GM19468 (cell line): ENCODE results near the gene TXNRD2.
"Not testable (repeated sequence)": the region's sequence is repeated elsewhere in the genome, so short reads cannot be mapped to it uniquely, and the experiment has no call there.

ENCODE experiments used
- ATAC-seq: cut with Tn5 transposase; IDR thresholded peaks from one replicate; pipeline ENCODE4 v1.9.1; 2021; ENCODE audit warnings: mild to moderate bottlenecking, moderate library complexity, moderate number of reproducible peaks; ENCODE audit not compliant: unreplicated experiment; ENCODE audit errors: extremely low read depth

Gene TXNRD2

DNA sequence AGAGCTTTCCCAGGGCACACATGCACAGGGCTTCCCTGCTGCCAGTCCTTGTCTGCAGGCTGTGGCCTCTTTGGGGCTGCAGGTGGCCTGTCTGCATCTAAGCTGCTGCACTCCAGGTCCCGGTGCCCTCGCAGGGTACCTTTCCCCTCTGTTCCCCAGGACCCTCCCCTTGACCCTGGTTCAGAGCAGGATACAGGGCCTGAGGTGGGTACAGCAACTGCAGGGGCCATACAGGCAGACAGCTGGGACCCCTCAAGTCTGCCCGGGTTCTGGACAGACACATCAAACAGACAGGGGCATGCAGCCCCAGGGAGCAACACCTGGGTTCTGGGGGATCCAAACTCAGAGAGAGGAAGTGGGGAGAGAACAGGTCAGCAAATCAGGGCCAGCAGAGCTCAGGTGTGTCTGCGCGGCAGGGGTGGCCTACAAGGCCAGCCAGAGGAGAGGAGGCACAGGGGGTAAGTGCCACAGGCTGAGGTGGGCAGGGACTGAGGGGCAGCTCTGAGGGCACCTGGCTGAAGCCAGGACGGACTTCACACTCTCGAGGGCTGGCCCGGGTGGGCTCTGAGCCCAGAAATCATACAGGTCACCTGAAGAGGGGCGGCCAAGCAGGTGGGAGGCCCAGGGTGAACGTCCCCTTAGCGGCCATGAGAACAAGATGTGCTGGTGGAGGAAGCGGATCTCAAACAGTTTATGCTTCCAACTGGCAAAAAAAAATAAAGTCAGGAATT is 29.9 kb downstream of the TXNRD2 start:
- no peak for ATAC-seq

DNA sequence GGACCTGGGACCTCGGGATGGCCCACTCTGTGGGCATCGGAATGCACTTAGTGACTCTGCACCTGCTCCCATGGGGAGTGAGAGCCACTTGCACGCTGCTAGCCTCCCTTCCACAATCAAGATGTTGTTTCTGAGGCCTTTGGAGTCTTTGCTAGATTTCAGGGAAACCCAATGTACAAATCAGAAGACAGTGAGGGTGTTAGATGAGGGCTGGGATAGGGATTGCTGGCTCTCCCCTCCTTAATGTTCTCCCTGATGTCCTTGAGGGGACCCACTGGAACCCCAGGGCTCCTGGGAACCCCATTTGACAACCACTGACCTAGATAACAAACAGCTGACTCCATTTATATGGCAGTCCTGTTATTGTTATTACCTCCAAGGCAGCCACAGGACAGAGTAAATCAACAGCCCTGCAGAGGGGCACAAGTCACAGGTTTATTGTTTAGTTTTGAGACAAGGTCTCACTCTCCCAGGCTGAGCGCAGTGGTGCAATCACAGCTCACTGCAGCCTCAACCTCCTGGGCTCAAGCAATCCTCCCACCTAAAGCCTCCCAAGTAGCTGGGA is 31.4 kb downstream of the TXNRD2 start:
- ATAC-seq: no peak

DNA sequence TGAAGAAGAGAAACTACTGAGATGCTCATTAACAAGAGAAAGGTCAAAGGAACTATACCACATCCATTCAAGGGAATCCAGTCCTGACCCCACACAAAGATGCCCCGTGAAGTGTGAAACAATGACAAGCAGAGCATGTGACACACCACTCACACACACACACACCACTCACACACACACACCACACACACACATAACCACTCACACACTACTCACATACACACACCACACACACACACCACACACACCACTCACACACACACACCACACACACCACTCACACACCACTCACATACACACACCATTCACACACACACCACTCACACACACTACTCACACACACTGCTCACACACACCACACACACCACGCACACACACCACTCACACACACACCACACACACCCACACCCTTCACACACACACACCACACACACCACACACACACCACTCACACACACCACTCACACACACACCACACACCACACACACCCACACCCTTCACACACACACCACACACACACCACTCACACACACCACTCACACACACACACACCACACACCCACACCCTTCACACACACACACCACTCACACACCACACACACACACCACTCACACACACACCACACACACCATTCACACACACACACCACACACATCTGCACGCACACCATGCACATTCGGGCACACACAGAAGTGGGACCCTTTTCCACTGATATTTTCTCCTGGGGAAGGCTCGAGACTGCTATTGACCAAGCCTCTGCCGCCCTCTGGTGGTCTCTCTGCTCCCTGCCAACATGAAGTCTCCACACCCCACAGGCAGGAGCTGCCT is 32.1 kb downstream of the TXNRD2 start:
- no peak for ATAC-seq

DNA sequence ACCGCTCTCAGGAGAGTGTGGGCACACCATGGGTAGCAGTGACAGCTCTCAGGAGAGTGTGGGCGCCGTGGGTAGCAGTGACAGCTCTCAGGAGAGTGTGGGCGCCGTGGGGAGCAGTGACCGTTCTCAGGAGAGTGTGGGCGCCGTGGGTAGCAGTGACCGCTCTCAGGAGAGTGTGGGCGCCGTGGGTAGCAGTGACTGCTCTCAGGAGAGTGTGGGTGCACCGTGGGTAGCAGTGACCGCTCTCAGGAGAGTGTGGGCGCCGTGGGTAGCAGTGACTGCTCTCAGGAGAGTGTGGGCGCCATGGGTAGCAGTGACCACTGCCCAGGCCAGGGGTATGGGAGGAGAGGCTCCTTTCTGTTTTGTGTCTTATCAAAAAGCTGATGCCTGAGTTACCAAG is 33.7 kb downstream of the TXNRD2 start:
- not testable (repeated sequence) for ATAC-seq

DNA sequence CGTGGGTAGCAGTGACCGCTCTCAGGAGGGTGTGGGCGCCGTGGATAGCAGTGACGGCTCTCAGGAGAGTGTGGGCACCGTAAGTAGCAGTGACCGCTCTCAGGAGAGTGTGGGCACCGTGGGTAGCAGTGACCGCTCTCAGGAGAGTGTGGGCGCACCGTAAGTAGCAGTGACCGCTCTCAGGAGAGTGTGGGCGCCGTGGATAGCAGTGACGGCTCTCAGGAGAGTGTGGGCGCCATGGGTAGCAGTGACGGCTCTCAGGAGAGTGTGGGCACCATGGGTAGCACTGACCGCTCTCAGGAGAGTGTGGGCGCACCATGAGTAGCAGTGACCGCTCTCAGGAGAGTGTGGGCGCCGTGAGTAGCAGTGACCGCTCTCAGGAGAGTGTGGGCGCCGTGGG is 34.8 kb downstream of the TXNRD2 start:
- not testable (repeated sequence) for ATAC-seq

DNA sequence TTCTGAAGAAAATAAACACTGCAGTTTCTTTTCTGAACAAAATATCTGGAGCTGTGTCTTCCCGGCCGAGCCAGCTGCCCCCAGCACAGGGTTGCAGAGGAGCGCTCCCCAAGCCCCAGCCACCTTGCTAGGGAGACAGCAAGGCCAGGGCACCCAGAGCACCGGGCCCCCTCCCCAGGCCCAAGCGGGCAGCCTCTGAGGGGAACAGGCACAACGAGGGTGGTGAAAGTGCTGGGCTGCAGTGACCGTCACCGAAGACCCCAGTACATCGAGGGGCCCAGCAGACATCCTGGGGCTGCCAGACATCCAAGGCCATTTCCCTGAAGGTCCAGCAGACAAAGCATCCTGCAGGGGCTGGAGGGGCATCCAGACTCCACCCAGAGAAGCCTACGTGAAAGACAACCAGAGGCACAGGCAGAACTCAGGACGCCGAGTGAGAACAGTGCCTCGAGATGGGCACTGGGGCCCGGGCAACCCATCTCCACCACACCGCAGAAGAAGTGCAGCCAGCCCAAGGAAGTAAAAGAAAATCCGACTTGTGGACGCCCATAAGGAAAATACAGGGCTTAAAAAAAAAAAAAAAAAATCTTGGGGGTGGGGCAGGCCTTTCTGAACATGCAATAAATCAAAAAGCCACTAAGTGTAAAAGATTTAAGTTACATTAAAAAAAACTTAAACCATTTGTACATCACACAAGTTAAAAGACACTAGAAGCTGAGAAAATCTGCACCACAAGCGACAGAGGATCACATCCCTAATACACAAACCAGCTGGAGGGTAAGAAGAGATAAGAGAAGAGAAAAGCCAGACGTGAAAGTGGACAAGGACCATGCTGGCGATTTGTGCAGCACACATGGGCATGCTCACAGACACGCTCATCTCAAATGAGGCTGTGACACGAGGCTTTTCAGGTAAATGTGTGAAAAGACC is 36.0 kb downstream of the TXNRD2 start:
- ATAC-seq: no peak

DNA sequence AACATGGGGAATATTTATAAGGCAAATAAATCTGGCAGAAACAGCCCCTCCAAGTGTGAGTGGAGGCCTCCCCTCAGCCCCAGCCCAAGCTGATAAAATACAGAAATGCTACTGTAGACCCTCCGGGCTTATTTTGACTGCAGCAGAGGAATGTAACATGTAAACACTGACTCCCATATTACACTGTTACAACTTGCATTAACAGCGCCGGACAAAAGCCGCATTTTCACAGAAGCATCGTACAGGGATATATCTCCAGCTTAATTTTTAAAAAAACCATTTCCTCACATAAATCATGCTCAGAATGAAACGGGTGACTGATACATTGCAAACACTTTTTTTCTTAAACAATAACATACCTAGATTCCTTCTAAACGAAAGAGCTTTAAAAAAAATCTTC is 36.7 kb downstream of the TXNRD2 start:
- no peak for ATAC-seq

DNA sequence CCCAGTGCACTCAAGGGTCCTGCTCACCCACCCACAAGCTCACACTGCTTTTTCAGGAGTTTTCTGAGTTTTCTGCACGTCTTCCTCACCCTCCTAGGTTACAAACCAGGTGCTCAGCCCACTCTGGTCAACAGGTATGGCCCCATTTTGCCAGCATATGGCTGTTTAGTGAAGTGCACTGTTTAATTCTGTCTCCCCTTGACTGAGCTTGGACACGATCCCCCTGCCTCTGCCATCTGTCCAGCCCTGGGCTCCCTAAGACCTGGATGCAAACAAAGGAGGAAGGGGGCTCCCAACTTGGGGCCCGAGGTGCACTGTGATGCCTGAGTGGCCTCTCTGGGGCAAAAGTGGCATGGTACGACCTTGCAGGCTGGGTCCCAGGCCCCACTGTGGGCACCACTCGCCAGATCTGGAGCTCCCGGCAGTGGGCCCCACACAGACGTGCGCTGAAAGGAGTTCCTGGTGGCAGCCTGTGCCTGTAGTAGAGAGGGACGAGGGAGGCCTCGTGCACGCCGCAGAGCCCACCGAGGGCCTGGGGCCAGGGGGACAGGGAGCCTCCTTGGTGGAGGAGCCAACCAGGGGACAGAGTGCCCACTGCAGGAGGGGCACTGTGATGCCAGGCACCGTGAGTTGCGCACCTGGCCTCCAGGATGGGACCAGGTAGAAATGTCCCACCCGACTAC is 37.3 kb downstream of the TXNRD2 start:
- ATAC-seq: no peak

DNA sequence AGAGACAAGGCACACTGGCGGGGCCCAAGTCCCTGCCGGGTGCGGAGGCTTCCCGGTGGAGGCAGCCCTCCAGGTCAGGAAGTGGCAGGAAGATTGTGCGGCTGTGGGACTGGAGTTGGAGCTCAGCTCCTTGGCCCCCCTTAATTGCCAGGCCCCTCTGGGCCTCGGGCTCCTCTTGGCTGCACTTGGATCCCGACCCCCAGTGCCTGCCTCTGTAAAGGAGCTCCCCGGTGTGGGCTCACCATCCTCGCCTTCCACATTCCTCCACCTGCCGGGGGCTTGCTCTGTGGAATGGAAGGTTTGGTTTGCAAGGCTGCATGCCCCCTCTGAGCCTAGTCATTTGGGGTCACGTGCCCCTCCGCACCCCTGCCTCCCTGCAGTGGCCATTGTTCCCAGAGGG is 38.1 kb downstream of the TXNRD2 start:
- ATAC-seq: no peak

DNA sequence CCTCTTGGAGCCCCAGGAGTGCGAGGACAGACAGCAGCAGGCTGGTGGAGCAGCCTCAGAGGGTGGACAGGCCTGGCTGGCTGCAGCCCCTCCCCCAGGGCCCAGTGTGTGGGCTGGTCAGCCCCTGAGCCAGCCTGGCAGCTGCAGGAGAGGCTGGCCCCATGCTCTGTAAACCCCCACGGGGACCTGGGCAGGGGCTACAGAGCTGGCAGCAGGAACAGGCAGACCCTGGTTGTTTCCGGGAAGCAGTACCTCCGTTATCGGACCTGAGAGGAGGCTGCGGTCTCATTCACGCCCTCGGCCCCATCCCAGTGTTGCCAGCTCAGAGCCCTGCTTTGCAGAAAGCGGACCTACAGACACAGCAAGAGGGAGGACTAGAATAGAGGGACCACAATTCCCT is 38.6 kb downstream of the TXNRD2 start:
- no peak for ATAC-seq

DNA sequence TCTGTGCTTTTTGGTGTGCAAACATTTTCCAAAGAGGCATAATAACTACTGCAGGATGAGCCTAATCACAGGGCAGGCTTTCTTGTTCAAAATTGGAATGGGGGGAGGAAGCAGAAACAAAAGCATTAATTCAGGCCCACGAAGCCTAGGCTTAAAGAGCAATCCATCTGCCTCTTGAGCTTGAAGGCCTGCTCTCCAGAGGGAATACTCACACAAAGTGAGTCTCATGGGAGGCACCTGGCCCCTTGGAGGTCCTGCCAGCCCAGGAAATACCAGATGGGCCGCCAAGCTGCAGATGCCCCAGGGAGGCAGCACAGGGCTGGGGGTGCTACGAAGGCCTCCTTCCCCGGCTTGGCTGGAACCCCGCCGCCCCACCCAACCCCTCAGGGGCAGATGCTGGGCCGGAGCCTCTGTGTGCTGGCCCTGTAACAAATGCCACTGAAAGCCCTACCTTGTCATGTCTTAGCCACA is 39.3 kb downstream of the TXNRD2 start:
- no peak for ATAC-seq

DNA sequence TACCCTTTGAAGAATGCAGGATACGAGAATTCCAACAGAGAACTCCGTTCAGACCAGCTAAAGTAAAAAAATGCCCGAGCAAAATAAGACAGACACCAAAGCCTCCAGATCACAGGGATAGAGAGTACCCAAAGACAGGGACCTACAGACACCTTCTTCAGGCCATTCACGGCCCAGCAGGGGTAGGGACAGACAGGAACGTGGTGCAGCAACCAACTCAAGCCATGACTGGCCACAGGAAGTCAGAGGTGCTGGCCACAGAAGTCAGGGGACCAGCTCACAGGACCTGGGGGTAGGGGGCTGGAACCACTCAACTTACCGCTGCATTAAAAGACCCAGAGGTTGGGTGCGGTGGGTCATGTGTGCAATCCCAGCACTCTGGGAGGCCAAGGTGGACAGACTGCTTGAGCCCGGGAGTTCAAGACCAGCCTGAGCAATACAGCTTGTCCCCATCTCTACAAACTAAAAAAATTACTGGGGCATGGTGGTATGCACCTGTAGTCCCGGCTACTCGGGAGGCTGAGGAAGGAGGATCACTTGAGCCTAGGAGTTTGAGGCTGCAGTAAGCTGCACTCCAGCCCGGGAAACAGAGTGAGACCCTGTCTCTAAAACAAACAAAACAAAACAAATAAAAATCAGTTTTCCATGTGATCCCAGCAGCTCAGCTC is 39.9 kb downstream of the TXNRD2 start:
- ATAC-seq: no peak

DNA sequence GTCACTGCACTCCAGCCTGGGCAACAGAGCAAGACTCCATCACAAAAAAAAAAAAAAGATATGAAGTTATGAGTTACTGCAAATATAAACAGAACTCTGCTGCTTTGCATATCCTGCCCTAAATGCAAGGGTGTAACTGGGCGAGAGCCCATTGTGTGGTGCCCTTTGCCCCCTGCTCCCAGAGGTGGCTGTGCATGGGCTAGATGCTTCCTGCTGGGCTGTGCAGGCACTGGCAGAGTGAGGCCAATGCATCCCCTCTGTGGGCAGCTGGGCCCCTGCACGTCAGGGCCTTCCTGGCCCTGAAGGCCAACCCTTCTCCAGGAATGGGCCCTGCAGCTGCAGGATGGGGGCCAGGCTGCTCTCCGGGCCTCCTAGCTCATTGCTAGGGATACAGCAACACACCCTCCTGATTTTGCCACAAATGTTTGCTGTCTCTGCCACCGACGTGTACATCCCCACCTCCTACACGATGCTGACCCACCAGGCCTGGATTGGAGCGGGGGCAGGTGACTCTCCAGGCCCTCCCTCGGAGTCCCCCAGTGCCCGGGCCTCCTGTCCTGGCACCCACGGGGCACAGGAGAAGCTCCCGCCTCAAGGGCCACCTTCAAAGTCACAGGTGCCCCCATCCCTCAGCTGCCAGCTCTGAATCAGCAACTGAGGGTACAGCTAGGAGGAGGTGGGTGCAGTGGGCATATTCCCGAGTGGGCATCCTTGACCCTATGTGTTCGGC is 40.7 kb downstream of the TXNRD2 start:
- ATAC-seq: no peak

DNA sequence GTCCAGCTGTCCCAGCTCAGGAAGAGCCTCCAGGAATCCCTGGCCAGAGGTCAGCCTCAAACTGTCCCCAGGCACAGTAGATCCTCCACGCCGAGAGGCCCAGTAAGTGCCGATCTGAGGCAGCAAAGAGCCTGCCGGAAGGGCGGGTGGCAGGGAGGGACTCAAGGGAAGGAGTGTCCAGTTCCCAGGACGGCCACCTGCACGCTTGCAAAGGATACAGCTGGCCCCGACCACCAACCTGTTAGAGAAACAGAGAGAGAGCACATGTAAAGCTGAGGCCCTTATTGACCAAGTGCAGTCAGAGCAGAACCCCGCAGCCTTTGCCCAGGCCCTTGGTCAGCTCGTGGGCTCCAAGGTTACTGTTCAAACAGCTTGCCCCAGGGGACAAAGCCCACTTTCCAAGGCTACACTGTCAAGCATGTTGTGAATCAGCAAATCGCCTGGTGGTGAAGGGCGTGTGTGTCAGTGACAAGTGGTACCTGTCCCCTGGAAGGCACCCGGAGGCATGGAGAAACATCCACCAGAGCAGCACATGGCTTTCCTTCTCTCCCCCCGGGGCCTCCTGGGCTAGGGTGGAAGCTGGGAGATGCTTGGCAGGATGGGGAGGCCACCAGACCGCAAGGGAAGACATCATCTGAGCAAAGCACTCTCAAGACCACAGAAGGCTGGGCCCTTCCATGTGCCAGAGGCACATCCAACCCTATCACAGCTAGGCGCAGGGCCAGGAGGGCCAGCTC is 42.6 kb downstream of the TXNRD2 start:
- ATAC-seq: no peak

DNA sequence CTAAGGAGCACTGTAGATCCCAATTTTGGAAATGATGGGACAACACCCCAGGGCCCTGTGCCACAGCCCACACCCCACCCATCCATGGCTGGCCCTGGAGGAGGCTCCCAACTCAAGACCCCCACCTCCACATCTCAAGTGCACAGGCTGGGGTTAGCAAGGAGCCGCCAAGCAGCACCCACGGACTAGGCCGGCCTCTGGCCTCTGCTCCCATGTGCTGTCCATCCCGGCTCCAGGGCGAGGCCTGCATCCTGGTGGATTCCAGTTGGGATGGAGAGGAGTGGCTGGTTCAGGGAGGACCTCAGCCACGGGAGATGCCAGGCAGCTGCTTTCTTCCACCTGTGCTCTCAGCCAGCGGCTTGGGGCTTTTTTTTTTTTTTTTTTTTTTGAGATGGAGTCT is 43.5 kb downstream of the TXNRD2 start:
- ATAC-seq: no peak

DNA sequence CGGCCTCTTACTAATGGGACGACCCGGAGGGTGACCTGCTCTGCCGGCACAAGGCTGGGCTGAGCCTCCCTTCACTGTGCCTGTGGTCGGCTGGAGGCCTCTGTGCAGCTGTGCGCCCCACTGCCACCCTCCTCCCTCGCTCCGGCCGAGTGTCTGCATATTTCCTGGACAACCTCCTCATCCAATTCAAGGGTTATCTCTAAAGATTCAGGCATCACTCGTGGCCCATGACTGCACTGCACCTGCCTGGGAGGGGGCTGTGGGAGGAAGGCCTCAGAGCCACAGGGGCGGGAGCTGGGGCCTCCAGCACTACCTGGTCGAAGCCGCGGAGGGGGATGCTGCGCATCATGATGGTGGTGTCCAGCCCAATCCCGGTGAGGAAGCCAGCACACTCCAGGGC is 43.9 kb downstream of the TXNRD2 start:
- no peak for ATAC-seq

DNA sequence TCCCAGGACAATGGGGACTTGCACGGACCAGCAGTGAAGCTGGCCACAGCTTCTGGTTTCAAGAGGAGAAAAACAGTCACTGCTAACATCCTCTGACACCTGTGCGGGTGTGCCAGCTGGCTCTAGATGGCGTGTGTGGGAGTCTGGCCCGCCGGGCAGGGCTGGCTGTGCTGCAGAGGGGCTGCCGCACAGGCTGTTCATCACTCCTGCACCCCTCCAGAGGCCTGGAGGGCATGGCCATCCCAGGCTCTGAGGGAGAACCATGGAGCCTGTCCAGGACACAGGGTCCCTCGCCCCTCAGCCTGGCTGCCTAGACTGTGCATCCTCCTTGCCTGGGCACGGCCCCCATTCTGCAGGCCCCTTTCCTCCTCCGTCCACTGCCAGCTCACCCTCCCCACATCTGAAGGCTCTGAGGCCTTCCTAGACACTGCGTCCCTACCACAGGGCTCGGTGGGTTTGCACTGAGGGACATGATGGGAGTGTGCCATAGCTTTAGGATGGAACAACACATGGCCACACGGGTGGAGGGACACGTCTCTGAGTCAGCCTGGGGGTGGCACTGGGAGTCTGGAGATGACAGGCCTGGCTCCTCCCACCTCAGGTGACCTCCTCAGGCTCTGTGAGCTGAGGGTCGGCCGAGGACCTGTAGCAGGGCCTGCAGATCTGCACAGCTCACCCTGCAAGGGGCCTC is 44.8 kb downstream of the TXNRD2 start:
- ATAC-seq: no peak
